Stimulated activated CD4-positive, alpha-beta T cell treated with anti-CD3 and anti-CD28 coated beads, Interleukin-2, amount 100 ng/mL, for 48 hours (primary cell): ENCODE data around the gene CHRNA10.

Source experiments
- DNase-seq, 2 donors: peaks; one replicate each; pipeline ENCODE4 v3.0.0-alpha.2; 2020

The CHRNA10 gene

GRCh38 chr11:3671334-3672254, at the start of gene CHRNA10:
Gene CHRNA10 (minus strand): TSS chr11:3671384. CDS start chr11:3671312, 72 bp downstream.
- no peak for DNase-seq

- no peak for DNase-seq
Measured at GRCh38 chr11:3712274-3712673, 41.1 kb upstream of the CHRNA10 start.

DNA sequence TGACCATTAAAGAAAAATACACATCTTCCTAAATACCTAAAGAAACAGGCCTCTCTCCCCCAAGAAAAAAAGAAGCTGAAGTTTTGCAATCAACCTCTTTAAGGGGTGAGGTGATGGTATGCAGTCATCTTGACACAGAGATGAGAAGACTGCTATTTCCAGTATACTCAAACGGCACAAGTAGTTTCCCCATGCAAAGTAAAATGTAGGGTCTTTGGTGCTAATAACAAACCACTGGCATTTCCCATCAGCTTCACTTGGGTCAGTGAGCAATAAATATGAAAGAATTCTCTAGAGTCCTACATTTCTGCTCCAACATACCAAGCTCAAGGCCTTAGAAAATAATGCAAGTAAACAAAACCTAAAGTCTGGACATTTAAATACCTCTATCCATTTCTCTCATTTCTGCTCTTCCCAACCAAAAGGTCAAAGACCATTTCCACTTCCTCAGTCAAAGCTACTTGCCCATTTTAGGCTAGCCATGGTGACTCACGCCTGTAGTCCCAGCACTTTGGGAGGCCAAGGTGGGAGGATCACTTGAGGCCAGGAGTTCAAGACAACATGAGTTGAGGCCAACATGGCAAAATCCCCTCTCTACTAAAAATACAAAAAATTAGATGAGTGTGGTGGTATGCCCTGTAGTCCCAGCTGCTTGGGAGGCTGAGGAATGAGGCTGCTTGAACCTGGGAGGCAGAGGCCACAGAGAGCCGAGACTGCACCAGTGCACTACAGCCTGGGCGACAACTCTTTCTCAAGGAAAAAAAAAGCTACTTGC, 39.5 kb upstream of the CHRNA10 start:
- DNase-seq: no peak

GRCh38 chr11:3709977-3710376, 38.8 kb upstream of the CHRNA10 start:
- DNase-seq: no peak

GRCh38 chr11:3707176-3707575, 36.0 kb upstream of the CHRNA10 start:
- DNase-seq: no peak

DNA sequence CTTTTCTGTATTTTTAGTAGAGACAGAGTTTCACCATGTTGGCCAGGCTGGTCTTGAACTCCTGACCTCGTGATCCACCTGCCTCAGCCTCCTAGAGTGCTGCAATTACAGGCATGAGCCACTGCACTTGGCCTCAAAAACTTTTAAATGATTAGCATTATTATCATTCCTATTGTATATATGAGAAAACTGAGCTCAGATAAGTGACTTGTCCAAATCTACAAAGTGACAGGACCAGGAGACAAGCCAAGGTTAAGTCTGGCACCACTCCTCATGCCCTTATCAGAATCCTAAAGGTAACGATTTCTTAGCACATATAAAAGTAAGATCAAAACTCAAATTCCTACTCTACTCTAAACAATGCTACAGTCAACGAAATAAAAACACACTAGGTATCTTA, 32.2 kb upstream of the CHRNA10 start:
- no peak for DNase-seq

DNA sequence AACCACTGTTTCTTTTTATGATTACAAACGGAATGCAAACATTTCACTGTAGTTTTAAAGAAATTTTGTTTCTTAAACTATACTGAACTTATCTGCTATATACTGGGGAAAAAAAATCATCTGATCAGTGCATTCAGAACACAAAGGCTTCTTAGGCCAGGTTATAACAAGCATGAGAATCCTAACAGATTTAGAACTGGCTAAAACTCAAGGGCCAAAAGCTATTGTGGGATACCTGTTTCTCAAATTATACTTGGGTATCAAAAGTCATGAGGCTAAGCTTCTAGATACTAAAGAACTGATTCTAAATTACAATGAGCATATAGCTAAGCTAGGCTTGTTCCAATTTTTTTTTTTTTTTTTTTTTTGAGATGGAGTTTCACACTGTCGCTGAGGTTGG, 29.7 kb upstream of the CHRNA10 start:
- DNase-seq: no peak

- DNase-seq: no peak
Measured at GRCh38 chr11:3700410-3700809, 29.2 kb upstream of the CHRNA10 start.

DNA sequence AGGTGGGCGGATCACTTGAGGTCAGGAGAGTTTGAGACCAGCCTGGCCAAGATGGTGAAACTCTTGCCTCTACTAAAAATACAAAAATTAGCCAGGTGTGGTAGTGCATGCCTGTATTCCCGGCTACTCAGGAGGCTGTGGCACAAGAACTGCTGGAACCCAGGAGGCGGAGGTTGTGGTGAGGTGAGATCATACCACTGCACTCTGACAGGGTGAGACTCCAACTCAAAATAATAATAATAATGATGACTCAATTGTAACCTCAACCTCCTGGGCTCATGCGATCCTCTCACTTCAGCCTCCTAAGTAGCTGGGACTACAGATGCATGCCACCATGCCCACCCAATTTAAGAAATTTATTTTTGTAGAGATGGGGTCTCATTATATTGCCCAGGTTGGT, 15.6 kb upstream of the CHRNA10 start:
- no peak for DNase-seq

GRCh38 chr11:3685923-3686322, 14.7 kb upstream of the CHRNA10 start:
- no peak for DNase-seq

- no peak for DNase-seq
Measured at GRCh38 chr11:3684819-3685172, 13.6 kb upstream of the CHRNA10 start.

GRCh38 chr11:3684129-3684818, 13.1 kb upstream of the CHRNA10 start:
- DNase-seq: no peak

DNA sequence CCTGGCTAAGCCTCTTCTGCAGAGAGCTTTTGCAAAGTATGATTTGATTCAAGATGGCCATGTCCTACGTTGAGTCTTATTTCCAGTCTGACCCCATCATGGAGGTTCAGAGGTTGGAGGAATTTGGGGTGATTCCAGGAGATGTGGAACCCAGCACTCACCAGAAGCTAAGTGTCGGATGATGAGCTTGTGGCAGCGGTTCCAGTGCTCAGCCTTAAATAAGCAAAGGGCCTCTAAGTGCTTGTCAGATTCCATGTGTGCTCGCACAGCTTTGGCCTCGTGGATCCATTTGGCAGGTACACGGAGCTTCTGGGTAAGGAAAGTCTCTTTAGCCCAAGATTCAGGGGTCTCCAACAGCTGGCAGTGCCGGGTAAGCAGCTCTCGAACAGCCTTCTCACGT, 11.9 kb upstream of the CHRNA10 start:
- DNase-seq: no peak

DNA sequence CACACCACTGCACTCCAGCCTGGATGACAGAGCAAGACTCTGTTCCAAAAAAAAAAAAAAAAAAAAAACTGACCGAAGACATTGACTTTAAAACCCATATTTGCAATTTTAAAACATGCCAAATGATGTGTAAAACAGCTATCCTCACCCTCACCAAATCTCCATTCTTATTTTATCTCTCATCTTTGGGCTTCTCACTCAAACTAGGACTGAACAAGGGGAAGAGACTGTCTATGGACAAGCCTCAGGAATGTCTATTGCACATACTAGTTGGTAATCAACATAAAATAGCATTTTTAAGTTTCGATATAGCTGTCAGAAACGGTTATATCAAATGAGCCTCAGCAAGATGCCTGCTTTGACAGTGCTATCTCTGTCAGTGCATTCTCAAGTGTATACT, 7.9 kb upstream of the CHRNA10 start:
- no peak for DNase-seq

- no peak for DNase-seq
Measured at GRCh38 chr11:3675971-3676370, 4.8 kb upstream of the CHRNA10 start.

GRCh38 chr11:3674189-3674588, 3.0 kb upstream of the CHRNA10 start:
- DNase-seq: no peak

GRCh38 chr11:3669742-3670183, 1.4 kb downstream of the CHRNA10 start:
- no peak for DNase-seq

- no peak for DNase-seq
Measured at GRCh38 chr11:3669128-3669527, 2.1 kb downstream of the CHRNA10 start.

GRCh38 chr11:3667149-3668035, 3.8 kb downstream of the CHRNA10 start:
- no peak for DNase-seq

DNA sequence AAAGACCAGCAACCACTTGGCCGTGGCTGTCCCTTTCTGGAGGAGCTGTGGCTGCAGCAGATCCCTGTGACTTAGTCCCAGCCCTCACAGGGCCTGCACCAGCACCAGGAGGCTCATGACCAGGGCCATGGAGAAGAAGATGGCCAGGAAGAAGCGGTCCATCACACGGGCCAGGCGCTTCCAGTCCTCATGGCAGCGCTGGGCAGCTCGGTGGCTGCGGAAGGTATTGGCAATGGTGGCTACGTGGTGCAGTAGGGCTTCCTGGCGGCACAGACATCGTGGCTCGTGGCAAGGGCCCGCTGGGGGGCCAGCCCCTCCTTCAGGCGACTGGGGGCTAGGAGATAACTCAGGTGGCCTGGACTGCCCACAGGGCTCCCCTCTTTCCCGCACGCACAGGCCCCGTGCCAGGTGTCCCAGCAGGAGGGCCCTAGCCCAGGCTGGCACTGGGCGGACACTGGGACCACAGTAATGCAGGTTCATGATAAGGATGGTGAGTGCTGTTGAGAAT, 5.1 kb downstream of the CHRNA10 start:
- DNase-seq: no peak

- DNase-seq: no peak
Measured at GRCh38 chr11:3665336-3666022, 5.7 kb downstream of the CHRNA10 start.
